GM21367 (cell line): ENCODE results near the gene RIT1.
"Not testable (repeated sequence)": the region's sequence is repeated elsewhere in the genome, so short reads cannot be mapped to it uniquely, and the experiment has no call there.

Experiments used
- ATAC-seq: cut with Tn5 transposase; IDR thresholded peaks from one replicate; pipeline ENCODE4 v1.9.1; 2021; ENCODE audit not compliant: unreplicated experiment

RIT1 gene

DNA sequence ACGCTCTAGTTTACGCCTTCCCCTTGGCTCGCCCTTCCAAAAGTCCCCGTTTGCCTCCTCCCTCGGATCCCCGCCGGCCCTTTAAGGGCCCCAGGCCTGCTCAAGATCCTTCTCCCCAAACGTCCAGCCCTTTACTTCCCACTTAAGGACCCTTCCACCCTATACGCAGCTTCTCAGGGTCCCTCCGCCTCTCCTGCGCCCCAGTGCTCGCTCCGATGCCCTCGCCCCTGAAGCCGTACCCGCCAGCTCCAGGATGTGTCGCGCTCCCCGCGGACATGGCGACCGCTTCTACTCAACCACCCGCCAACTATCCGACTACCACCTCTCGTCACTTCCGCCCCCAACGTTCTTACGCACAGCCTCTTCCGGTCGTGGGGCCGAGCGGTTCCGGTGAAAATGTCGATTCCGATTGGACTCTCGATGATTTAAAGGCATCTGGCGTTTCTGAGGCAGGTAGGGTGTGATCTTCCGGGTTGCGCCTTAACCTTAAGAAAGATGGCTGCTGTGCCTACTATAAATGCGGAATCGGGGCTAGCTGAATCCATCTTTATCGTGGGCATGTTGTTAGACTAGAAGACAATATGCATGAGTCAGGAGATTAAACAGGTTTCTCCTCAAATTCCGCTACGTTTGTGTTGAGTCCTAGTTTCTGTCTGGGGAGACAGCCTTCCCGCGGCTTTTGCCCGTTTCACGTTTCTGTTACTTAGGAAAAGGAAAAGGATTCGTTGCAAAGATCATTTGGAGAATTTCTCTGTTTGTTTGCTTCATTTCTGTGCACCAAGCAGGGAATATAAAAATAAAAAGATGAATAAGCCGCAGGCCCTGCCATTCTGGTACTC, 23.2 kb upstream of the RIT1 start, which contains the start of gene KHDC4:
KHDC4 (minus strand) TSS at position 317 of the 839 bp plus-strand sequence; CDS start at position 277, 40 bp downstream.
- peak; percentile 81 for ATAC-seq

- ATAC-seq = no peak
Measured at GRCh38 chr1:155933591-155934096, 22.5 kb upstream of the RIT1 start.

DNA sequence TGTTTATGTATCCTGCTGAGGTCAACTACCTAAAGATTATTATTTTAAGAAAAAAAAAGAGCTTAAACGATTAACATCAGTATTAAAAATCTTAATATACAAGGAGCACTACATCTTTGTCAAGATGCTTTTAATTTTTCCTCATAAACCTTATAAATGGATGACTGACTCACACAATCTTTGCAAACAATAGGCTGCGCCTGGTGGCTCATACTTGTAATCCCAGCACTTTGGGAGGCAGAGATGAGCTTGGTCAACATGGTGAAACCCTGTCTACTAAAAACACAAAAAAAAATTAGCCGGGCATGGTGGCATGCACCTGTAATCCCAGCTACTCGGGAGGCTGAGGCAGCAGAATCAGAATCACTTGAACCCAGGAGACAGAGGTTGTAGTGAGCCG, 21.3 kb upstream of the RIT1 start:
- ATAC-seq = no peak

- ATAC-seq = no peak
Measured at GRCh38 chr1:155932081-155932480, 20.9 kb upstream of the RIT1 start.

GRCh38 chr1:155931332-155932038, 20.3 kb upstream of the RIT1 start:
- no peak for ATAC-seq

- not testable (repeated sequence) for ATAC-seq
Measured at GRCh38 chr1:155930725-155931124, 19.6 kb upstream of the RIT1 start.

DNA sequence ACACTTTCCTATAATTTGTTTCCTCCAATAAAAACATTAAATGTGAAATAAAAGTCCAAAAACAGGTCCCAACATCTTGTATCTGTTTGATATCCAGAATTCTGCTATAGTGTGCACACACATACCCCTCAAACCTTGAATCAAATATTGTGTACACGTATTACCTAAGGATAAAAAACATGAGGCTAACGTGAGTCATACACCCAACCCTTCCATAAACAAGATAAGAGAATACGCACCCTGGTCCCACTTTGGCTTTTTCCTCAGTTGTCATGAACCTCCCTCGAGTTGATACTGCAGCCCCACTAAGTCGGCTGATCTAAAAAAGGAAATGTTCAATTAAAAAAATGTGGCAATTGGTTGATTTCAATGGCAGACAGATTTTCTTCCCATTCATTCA, 17.9 kb upstream of the RIT1 start:
- ATAC-seq = no peak

GRCh38 chr1:155925506-155925905, 14.4 kb upstream of the RIT1 start:
- no peak for ATAC-seq

DNA sequence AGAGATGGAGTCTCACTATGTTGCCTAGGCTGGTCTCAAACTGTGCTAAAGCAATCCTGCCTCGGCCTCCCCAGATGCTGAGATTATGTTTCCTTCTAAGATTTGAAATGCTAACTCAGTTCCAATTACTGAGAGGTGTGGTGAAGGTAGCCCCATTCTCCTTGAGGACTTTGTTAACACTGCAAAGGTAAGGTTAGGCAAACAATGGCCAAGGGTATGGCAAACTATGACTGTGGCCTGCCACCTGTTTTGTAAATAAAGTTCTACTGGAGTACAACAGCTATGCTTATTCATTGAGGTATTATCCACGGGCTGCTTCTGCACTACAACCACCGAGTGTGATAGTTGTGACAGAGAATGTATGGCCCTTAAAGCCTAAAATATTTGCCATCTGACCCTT, 9.6 kb upstream of the RIT1 start:
- no peak for ATAC-seq

DNA sequence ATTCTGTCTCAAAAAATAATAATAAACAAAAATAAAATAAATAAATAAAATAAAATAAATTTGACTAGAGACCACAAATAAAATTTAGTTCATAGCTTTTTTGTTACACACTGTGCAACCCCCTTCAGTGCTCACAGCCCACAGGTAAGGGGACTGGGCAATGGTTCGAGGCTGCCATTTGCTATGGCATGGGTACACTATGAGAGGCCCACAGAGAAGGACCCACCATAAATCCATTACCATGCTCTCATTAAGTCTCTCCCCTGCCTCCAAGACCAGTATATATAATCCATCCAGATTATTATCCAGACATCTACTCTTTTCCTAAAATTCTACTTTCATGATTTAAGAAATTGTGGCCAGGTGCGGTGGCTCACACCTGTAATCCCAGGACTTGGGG, 8.7 kb upstream of the RIT1 start:
- no peak for ATAC-seq

DNA sequence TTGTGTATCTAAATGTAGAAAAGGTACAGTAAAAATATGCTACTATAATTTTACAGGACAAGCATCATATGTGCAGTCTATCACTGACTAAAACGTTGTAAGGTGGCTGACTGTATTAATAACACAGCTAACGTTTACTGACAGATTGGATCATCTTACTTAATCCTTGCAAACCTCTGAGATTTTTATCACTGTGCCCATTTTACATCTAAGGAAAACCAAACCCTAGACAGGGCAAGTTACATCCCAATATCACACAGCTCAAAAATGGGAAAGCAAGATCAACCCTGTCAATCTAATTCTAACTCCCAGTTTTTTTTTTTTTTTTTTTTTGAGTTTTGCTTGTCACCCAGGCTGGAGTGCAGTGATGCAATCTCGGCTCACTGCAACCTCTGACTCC, 7.5 kb upstream of the RIT1 start:
- no peak for ATAC-seq

GRCh38 chr1:155913969-155914757, 3.0 kb upstream of the RIT1 start:
- ATAC-seq = no peak

DNA sequence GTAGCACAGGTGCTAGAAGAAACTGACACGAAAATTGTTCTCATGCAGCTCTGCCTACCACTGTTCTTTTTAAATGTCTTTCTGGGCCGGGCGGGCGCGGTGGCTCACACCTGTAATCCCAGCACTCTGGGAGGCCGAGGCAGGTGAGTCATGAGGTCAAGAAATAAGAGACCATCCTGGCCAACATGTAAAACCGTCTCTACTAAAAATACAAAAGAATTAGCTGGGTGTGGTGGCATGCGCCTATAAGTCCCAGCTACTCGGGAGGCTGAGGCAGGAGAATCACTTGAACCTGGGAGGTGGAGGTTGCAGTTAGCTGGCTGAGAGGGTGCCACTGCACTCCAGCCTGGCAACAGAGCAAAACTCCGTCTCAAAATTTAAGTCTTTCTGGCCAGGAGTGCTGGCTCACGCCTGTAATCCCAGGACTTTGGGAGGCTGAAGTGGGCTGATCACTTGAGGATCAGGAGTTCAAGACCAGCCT, 947 bp upstream of the RIT1 start:
- no peak for ATAC-seq

DNA sequence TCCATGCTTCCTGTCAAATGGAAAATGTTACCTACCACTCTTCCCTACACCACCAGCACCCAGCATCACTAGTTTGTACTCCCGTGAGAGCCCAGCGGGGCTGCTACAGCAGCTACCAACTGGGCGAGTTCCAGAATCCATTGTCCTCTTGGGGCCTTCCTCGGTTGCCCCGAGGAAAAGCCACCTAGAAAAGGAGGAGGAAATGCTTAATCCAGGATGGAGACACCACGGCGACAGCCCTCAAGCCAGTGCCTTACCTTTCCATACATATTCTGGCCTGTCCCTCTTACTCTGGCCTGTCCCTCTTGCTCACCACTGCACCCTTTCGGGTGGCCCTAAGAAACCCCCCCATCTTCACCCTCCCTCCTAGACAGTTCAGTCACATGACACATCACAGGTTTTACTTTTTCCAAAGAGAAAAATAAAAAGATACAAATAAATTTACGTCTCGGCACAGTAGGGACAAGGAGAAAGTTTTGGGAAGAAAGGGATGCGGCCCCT, 478 bp downstream of the RIT1 start:
- ATAC-seq = no peak

DNA sequence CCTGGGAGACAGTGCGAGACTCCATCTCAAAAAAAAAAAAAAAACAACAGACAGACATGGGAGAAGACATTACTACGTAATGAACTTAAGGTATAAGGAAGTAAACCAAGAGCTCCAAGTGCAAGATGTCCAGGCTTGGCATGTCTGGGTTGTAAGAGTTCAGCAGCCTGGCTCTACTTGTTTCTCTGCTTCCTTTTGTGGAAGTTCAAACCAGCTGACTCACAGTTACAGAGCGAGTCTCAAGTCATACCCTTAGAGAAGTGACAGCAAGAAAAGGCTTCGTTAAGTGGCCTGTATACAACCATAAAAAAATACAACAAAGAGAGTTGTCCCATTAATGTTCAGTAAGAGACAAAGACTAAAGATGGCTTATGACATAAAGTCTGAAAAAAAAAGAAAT, 1.3 kb downstream of the RIT1 start:
- no peak for ATAC-seq

DNA sequence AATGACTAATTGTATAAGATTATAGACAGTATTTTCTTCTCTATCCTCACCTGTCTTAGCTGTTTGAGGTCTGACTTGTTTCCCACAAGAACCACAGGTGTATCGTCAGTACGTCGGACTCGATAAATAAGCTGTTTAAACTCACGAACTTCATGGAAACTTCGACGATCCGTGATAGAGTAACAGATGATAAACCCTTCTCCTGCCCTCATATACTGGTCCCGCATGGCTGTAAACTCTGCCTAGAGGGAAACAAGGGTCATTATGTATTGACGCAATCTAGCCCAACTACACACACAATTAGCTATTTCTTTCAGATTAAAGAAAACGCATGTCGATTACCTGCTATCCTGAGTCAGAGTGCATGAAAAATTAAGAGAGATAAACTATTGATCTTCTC, 6.9 kb downstream of the RIT1 start:
- ATAC-seq = no peak

DNA sequence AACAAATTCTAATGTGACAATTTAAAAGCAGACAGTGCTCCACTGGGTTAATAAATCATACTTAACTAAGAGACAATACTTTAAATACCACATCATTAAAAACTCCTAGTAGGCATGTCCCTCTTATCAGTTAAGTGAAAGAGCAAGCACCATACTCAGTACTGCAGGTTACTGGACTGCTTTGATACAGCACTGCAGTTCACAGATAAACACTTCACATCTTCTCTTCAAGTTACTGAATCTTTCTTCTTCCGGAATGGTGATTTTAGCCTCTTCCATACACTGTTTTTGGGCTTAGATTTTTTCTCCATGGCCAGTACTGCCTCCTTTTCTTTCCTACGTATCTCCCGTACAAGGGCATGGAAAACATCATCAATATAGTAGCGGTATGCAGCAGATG, 11.0 kb downstream of the RIT1 start:
- ATAC-seq = no peak

DNA sequence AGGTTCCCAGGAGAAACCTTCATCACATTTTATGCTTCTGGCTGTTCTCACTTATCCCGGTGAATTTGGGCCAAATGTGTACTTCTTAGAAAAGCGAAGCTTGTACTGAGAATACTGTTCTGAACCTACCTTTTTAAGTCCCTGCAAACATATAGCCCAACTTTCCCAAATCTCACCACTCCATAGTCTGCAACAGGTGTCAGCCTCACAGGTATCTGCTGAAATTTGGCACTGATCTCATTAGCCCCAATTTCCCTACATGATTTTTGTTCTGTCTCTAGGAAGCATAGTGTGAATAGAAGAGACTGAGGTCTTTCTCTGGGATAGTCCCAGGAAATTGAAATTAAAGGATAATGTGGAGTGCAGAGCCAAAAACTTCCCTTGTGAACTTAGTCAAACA, 11.5 kb downstream of the RIT1 start:
- ATAC-seq = no peak

- ATAC-seq = no peak
Measured at GRCh38 chr1:155898888-155899287, 12.3 kb downstream of the RIT1 start.

DNA sequence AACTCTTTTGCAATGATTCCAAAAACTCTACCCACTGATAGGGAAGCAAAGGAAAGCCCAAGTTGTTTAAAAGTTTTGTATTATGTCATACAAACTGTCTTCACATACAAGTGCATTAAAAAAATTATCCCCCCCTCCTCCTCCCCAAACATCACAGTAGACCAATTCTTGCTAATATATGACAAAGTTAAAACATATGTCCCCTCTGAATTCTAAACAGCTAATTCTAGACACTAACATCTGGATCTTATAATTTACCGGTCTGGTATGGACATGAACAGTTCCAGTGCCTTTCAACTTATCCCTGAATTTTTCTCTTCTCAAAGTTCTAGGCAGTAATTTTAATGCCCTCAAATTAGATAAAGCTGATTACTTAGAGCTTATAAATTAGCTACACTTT, 13.4 kb downstream of the RIT1 start:
- no peak for ATAC-seq

DNA sequence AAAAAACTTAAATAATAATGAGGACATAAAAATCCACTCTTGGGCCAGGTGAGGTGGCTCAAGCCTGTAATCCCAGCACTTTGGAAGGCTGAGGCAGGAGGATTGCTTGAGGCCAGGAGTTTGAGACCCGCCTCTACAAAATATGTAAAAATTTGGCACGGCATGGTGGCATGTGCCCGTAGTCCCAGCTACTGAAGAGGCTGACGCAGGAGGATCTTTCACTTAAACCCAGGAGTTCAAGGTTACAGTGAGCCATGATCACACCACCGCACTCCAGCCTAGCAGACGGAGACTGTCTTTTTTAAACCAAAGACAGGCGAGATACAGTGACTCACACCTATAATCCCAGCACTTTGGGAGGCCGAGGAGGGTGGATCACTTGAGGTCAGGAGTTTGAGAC, 14.7 kb downstream of the RIT1 start:
- not testable (repeated sequence) for ATAC-seq
